Kidney tubule cell (primary cell): ENCODE measurements around the gene LRRC23.

Source experiments
- DNase-seq: peaks from one replicate; pipeline ENCODE4 v3.0.0-alpha.2; 2018; ENCODE audit warnings: low spot score

LRRC23 gene

DNA sequence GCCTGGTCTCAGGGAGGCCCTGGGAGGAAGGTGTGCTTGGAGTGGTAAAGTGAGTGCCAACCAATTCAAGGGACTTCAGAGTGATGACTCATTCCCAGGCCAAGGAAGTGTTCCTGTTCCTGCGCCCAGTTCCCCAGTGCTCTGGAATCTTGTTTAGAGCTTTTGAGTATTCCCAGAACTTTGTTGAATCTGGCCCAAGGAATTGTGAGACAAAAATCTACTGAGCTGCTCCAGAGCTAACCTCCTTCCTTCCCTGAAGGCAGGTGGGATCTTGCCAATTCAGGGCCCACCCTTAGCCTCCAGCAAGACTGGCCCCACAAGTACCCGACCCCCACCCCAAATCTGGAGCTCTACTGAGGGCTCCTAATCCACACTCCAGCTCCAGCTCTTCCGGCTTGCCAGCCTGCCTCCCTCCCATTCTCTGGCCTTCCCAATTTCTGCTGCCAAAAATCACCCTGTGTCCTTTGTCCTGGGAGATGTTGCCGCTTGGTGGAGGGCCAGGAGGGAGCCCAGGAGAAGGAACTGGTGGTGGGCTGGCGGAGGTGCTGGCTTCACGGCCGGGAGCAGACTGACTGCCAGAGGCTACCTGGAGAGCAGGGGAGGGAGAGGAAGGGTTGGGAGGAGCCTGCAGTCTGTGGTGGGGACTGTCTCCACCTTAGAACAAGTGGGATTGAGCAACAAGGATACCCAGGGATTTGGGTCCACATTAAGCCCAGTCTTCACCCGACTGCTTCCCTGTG, 21.1 kb downstream of the LRRC23 start:
- peak; percentile 93 for DNase-seq

DNA sequence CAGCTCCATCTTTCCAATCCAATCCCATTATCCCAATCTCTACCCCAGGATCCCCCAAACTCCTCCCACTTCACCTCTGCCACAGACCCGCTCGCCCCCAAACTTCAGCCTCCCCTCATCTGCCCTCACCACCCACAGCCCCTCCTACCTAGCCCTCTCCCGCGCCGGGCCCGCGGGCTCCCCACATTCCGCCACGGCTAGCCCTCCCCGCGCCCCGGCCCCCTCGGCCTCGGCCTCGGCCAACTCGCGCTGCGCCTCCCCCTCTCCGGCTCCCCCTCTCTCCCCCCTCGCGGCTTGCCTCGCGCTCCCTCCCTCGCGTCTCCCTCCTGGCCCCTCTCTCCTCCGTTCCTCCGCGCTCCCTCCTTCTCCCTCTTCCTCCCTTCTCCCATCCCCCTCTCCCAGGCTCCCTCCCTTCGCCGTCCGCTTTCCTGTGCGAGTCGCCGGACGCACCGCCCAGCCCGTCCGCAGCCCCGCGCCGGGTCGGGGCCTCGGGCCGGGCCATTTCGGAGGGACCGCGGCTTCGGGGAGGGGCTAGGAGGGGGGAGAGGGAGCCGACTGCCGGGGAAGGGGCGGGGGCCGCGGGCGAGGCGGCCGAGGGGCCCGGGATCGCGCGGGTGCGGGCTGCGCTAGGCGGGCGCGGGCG, 22.9 kb downstream of the LRRC23 start, which contains the start of gene ATN1:
Gene ATN1, plus strand, starts transcription at position 581 of the 643 bp plus-strand sequence. CDS start 6,043 bp downstream, outside the sequence.
- DNase-seq: peak; percentile 76

GRCh38 chr12:6928022-6928702, 23.5 kb downstream of the LRRC23 start:
- DNase-seq: no peak

GRCh38 chr12:6928703-6929407, 24.2 kb downstream of the LRRC23 start:
- DNase-seq: no peak

DNA sequence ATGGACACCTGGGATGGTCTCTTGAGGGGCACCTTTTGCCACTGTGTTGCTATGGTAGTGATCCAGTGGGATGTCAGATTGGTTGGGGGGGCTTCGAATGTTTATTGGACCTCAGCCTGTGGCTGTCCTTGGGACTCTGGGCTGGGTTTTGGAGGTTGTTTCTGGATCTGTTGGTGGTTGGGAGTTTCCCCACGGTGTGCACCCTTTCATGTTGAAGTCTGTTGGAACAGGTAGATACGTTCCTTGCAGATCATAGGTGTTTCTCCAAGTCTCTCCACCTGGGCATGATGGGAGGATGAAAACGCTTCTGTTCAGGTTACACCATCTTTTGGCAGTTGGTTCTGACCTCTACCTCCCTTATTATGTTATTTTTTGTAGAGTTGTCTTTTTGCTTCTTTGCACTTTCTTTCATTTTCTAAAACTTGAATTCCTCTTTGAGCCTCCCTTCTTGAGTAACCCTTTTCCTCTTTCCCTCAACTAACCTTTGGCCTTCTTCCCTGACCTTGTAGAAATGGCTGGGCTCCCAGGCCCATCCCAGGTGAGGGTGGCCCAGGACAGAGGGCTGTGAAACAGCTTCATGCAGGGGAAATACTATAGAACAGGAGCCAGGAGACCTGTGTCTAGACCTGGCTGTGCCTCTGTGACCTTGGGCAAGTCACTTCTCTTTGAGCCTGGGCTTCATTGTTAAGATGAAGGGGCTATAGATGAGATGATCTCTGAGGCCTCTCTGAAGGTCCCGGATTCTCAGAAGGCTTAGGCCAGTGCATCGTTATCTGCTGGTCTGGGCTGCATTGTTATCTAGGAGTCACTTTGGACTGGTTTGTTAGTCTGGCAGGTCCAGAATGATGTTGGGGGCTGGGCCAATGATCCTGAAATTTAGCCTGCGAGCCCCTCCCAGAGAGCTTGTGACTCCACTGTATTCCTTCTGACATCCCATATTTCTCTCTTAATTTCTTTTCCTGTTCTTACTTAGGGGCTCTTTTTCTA, 25.1 kb downstream of the LRRC23 start:
- no peak for DNase-seq

- DNase-seq: no peak
These were observed 28.1 kb downstream of the LRRC23 start for GRCh38 chr12:6932766-6933165.

GRCh38 chr12:6934110-6934509, 29.5 kb downstream of the LRRC23 start:
- peak; percentile 37 for DNase-seq

DNA sequence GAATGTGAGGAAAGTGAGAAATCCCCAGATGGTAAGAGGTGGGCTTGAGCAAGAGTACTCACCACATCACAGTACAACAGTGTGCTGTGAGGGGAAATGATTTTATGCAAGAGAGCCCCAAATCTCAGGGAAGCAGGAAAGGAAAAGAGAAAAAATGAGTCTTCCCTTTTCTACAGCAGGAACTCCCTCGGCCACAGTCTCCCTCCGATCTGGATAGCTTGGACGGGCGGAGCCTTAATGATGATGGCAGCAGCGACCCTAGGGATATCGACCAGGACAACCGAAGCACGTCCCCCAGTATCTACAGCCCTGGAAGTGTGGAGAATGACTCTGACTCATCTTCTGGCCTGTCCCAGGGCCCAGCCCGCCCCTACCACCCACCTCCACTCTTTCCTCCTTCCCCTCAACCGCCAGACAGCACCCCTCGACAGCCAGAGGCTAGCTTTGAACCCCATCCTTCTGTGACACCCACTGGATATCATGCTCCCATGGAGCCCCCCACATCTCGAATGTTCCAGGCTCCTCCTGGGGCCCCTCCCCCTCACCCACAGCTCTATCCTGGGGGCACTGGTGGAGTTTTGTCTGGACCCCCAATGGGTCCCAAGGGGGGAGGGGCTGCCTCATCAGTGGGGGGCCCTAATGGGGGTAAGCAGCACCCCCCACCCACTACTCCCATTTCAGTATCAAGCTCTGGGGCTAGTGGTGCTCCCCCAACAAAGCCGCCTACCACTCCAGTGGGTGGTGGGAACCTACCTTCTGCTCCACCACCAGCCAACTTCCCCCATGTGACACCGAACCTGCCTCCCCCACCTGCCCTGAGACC, 31.0 kb downstream of the LRRC23 start:
- DNase-seq: no peak

- DNase-seq: no peak
These were observed 31.6 kb downstream of the LRRC23 start for GRCh38 chr12:6936194-6936635.

- no peak for DNase-seq
These were observed 32.2 kb downstream of the LRRC23 start for GRCh38 chr12:6936636-6937480.

GRCh38 chr12:6937481-6938352, 33.1 kb downstream of the LRRC23 start:
- DNase-seq: peak; percentile 96

DNA sequence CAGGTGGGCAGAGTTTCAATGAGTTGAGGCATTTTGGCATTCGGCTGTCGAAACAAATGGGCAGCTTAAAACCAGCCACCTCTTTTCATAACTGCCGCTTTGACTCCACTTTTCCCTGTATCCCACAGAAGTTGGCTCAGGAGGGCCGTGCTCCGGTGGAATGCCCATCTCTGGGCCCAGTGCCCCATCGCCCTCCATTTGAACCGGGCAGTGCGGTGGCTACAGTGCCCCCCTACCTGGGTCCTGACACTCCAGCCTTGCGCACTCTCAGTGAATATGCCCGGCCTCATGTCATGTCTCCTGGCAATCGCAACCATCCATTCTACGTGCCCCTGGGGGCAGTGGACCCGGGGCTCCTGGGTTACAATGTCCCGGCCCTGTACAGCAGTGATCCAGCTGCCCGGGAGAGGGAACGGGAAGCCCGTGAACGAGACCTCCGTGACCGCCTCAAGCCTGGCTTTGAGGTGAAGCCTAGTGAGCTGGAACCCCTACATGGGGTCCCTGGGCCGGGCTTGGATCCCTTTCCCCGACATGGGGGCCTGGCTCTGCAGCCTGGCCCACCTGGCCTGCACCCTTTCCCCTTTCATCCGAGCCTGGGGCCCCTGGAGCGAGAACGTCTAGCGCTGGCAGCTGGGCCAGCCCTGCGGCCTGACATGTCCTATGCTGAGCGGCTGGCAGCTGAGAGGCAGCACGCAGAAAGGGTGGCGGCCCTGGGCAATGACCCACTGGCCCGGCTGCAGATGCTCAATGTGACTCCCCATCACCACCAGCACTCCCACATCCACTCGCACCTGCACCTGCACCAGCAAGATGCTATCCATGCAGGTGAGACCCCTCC, 34.0 kb downstream of the LRRC23 start:
- no peak for DNase-seq

DNA sequence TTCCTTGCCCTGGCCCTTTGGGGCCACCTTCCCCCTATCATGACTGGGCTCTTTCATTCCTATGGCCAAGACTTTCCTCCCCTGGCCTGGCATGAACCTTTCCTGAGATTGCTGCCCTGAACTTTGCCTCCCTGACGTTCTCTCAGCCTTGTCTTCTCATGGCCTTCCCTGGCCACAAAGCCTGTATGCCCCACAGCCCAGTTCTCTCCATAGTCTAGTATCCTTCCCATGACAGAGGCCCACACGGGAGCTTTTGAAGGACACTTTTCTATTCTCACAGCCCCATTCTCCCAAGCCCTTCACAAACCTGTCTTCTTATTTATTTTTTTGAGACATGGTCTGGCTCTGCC, 34.5 kb downstream of the LRRC23 start:
- no peak for DNase-seq

GRCh38 chr12:6941267-6941666, 36.6 kb downstream of the LRRC23 start:
- DNase-seq: no peak

- no peak for DNase-seq
These were observed 37.2 kb downstream of the LRRC23 start for GRCh38 chr12:6941782-6942181.

GRCh38 chr12:6942331-6942665, 37.7 kb downstream of the LRRC23 start:
- no peak for DNase-seq

DNA sequence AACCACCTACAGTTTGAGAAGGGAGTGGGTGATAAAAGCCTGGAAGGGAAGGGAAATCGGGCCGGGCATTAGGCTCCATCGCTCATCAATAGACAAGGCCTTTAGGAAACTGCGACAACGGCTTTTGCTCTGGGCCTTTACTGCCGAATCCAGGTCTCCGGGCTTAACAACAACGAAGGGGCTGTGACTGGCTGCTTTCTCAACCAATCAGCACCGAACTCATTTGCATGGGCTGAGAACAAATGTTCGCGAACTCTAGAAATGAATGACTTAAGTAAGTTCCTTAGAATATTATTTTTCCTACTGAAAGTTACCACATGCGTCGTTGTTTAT, 38.7 kb downstream of the LRRC23 start:
- DNase-seq: peak; percentile 92
